Measurements from ENCODE around the gene OSTF1. TPM values are rescaled to one million over a fixed set of nuclear protein-coding genes. Genes with fewer than 3 reads are reported as not detected.
A peak's percentile ranks its signal among the peaks of the same experiment; 100 is the strongest.

The OSTF1 gene
- total RNA-seq, 4 donors from 2014 or later = 3.3 to 54.4 (median 32.2) TPM

- TF ChIP-seq POLR2A (IDR thresholded peaks at IDR 0.05) = no peak
- TF ChIP-seq, protein P1, sequence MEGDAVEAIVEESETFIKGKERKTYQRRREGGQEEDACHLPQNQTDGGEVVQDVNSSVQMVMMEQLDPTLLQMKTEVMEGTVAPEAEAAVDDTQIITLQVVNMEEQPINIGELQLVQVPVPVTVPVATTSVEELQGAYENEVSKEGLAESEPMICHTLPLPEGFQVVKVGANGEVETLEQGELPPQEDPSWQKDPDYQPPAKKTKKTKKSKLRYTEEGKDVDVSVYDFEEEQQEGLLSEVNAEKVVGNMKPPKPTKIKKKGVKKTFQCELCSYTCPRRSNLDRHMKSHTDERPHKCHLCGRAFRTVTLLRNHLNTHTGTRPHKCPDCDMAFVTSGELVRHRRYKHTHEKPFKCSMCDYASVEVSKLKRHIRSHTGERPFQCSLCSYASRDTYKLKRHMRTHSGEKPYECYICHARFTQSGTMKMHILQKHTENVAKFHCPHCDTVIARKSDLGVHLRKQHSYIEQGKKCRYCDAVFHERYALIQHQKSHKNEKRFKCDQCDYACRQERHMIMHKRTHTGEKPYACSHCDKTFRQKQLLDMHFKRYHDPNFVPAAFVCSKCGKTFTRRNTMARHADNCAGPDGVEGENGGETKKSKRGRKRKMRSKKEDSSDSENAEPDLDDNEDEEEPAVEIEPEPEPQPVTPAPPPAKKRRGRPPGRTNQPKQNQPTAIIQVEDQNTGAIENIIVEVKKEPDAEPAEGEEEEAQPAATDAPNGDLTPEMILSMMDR (IDR thresholded peaks at IDR 0.05) = no peak
- no peak overlapping the region for H3K4me3 ChIP-seq
- intact Hi-C loops (cut with DNase I; ENCODE audit: low total_unique reads) = loop anchor here (10.0 kb wide), 1 partner anchor 99 kb away; no protein-coding TSS in a partner anchor
- no peaks in the 10 kb centered on the region for H3K36me3 ChIP-seq
- DNase-seq = no peak
- no peaks in the 10 kb centered on the region for H3K4me1 ChIP-seq
- peak overlapping the region; percentile 30 to 56 for H3K27ac ChIP-seq
- no peaks in the 10 kb centered on the region for H3K9me3 ChIP-seq
- no peaks in the 10 kb centered on the region for H3K27me3 ChIP-seq
Measured at GRCh38 chr9:75063556-75064305, 24.6 kb upstream of the OSTF1 start.

- H3K36me3 ChIP-seq = no peaks in the 10 kb centered on the region
- intact Hi-C loops (cut with DNase I; ENCODE audit: low total_unique reads) = loop anchor here (10.0 kb wide), 1 partner anchor 100 kb away; no protein-coding TSS in a partner anchor
- no peak overlapping the region for H3K4me3 ChIP-seq
- H3K27me3 ChIP-seq = no peaks in the 10 kb centered on the region
- peak overlapping the region; percentile 30 to 56 for H3K27ac ChIP-seq
- H3K4me1 ChIP-seq = no peaks in the 10 kb centered on the region
- no peaks in the 10 kb centered on the region for H3K9me3 ChIP-seq
- DNase-seq = peak in 1 of 2 donors; percentile 41
- TF ChIP-seq POLR2A (IDR thresholded peaks at IDR 0.05) = no peak
- TF ChIP-seq, protein P1 (IDR thresholded peaks at IDR 0.05) = no peak
Measured at GRCh38 chr9:75064307-75065025, 23.8 kb upstream of the OSTF1 start.

GRCh38 chr9:75065510-75065909 is 22.8 kb upstream of the OSTF1 start:
- no peaks in the 10 kb centered on the region for H3K4me1 ChIP-seq
- H3K4me3 ChIP-seq = no peak overlapping the region
- no peak overlapping the region for H3K27ac ChIP-seq
- H3K9me3 ChIP-seq = no peaks in the 10 kb centered on the region
- H3K36me3 ChIP-seq = no peaks in the 10 kb centered on the region
- no peaks in the 10 kb centered on the region for H3K27me3 ChIP-seq
- DNase-seq = no peak
- no peak for TF ChIP-seq POLR2A (IDR thresholded peaks at IDR 0.05)
- TF ChIP-seq, protein P1 (IDR thresholded peaks at IDR 0.05) = no peak
- intact Hi-C loops (cut with DNase I; ENCODE audit: low total_unique reads) = loop anchor here (10.0 kb wide), 1 partner anchor 101 kb away; no protein-coding TSS in a partner anchor

- no peaks in the 10 kb centered on the region for H3K9me3 ChIP-seq
- no peaks in the 10 kb centered on the region for H3K36me3 ChIP-seq
- no peaks in the 10 kb centered on the region for H3K27me3 ChIP-seq
- no peak overlapping the region for H3K27ac ChIP-seq
- DNase-seq = no peak
- TF ChIP-seq, protein P1 (IDR thresholded peaks at IDR 0.05) = no peak
- TF ChIP-seq POLR2A (IDR thresholded peaks at IDR 0.05) = no peak
- H3K4me1 ChIP-seq = no peaks in the 10 kb centered on the region
- no peak overlapping the region for H3K4me3 ChIP-seq
- intact Hi-C loops (cut with DNase I; ENCODE audit: low total_unique reads) = loop anchor here (10.0 kb wide), 1 partner anchor 103 kb away; no protein-coding TSS in a partner anchor
Measured at GRCh38 chr9:75067894-75068293, 20.4 kb upstream of the OSTF1 start.

DNA sequence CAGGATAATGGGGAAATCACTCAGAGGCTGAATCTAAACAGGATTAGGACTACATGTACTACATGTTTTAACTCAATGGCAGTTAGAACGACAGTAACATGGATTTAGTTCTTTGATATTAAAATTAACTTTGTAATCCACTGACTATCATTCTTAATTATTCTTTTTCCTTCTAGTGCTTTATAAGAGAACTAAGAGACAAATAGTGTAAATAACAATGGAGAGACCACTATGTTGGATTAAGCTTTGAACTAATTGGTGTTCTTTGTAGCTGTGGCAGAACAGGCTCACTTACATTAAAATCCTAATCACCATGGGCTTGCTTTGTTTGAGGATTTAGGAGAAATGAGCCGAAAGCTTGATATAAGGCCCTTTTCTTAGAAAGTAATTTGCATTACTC is 19.1 kb upstream of the OSTF1 start:
- Histone ChIP-seq H3K4me1 (no peaks in the 10 kb centered on the region), H3K27ac (no peak overlapping the region), H3K27me3 (no peaks in the 10 kb centered on the region), H3K4me3 (no peak overlapping the region), H3K36me3 (no peaks in the 10 kb centered on the region), H3K9me3 (no peaks in the 10 kb centered on the region)
- no peak for DNase-seq
- TF ChIP-seq, protein P1 (IDR thresholded peaks at IDR 0.05) = no peak
- TF ChIP-seq POLR2A (IDR thresholded peaks at IDR 0.05) = no peak
- intact Hi-C loops (cut with DNase I; ENCODE audit: low total_unique reads) = loop anchor here (10.0 kb wide), 1 partner anchor 104 kb away; no protein-coding TSS in a partner anchor

All from uterus (tissue), 4 donors.